ENCODE data around the gene TNS1. TPM values are rescaled to one million over a fixed set of nuclear protein-coding genes. Genes with fewer than 3 reads are reported as not detected.

TNS1 gene
- total RNA-seq, 1 donor from 2014 or later: 25.1 TPM

GRCh38 chr2:217980591-217980990, 22.2 kb downstream of the TNS1 start:
- TF ChIP-seq, protein P1, sequence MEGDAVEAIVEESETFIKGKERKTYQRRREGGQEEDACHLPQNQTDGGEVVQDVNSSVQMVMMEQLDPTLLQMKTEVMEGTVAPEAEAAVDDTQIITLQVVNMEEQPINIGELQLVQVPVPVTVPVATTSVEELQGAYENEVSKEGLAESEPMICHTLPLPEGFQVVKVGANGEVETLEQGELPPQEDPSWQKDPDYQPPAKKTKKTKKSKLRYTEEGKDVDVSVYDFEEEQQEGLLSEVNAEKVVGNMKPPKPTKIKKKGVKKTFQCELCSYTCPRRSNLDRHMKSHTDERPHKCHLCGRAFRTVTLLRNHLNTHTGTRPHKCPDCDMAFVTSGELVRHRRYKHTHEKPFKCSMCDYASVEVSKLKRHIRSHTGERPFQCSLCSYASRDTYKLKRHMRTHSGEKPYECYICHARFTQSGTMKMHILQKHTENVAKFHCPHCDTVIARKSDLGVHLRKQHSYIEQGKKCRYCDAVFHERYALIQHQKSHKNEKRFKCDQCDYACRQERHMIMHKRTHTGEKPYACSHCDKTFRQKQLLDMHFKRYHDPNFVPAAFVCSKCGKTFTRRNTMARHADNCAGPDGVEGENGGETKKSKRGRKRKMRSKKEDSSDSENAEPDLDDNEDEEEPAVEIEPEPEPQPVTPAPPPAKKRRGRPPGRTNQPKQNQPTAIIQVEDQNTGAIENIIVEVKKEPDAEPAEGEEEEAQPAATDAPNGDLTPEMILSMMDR (conservative IDR thresholded peaks at IDR 0.05; ENCODE audit: low read depth, low read length): no peak
- no peak for DNase-seq (ENCODE audit: low read depth)
- H3K4me3 ChIP-seq (ENCODE audit: low read depth, low read length): no peak overlapping the region

- H3K4me3 ChIP-seq (ENCODE audit: low read depth, low read length): no peak overlapping the region
- TF ChIP-seq, protein P1 (conservative IDR thresholded peaks at IDR 0.05; ENCODE audit: low read depth, low read length): no peak
- DNase-seq (ENCODE audit: low read depth): no peak
These were observed 22.8 kb downstream of the TNS1 start for GRCh38 chr2:217980036-217980435.

DNA sequence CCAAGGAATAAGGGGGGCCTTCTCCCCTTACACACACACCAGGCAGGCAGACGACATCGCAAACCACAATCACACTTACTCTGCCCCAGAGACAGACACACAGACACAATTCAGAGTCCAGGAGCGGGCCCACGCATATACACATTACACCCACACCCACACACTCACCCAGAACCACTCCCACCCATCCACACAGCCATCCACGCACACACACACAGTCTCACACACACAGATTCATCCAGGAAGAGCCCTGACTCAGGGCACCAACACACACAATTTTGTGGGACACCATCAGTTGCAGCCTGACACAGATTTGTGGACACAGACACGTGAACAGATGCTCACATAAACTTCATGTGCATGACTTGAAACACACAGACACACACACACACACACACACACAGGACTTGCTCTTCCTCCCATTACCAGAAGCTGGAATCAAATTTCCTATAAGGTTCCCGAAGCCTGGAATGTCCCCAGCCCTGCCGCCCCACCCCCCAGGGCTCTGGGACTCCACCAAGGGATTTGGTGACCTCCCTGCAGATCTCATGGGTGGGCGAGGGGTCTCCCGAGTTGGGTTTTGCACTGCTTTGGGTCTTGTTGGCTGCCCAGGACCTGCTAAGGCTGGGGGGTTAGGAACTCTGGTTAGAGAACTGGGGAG, 23.5 kb downstream of the TNS1 start:
- TF ChIP-seq, protein P1 (conservative IDR thresholded peaks at IDR 0.05; ENCODE audit: low read depth, low read length): no peak
- H3K4me3 ChIP-seq (ENCODE audit: low read depth, low read length): peak overlapping the region; percentile 74
- no peak for DNase-seq (ENCODE audit: low read depth)

GRCh38 chr2:217978536-217979150, 24.2 kb downstream of the TNS1 start:
- peak overlapping the region; percentile 74 for H3K4me3 ChIP-seq (ENCODE audit: low read depth, low read length)
- TF ChIP-seq, protein P1 (conservative IDR thresholded peaks at IDR 0.05; ENCODE audit: low read depth, low read length): no peak
- no peak for DNase-seq (ENCODE audit: low read depth)

- TF ChIP-seq, protein P1 (conservative IDR thresholded peaks at IDR 0.05; ENCODE audit: low read depth, low read length): no peak
- peak overlapping the region; percentile 74 for H3K4me3 ChIP-seq (ENCODE audit: low read depth, low read length)
These were observed 24.8 kb downstream of the TNS1 start for GRCh38 chr2:217977840-217978535.

DNA sequence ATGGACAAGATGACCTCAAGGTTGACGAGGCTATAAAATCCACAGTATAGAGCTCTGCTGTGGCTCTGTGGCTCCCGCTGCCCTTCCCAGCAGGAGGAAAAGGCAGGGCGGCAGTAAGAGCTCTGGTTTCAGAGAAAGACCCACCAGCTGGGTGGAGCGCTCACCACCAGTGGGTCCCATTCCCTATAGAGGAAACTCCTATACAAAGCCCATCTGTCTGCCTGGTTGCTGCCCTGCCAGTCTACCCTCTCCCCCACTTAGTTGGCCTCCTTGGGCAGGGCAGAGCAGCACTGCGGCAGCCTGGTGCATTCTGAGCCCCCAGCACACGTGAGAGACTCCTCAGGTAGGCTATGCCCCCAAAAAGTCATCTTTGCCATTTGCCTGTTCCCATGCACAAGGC, 26.5 kb downstream of the TNS1 start:
- DNase-seq (ENCODE audit: low read depth): no peak
- no peak overlapping the region for H3K4me3 ChIP-seq (ENCODE audit: low read depth, low read length)
- TF ChIP-seq, protein P1 (conservative IDR thresholded peaks at IDR 0.05; ENCODE audit: low read depth, low read length): no peak

More at GRCh38 chr2:217977840-217978535, 24.8 kb downstream of the TNS1 start:
- no peak for DNase-seq (ENCODE audit: low read depth)

Data from epithelial cell of proximal tubule (primary cell).